Ovary (tissue), 10 donors: ENCODE data around the gene TP53TG3E. TPM values are rescaled to one million over a fixed set of nuclear protein-coding genes. Genes with fewer than 3 reads are reported as not detected.
"Not testable (repeated sequence)": the region's sequence is repeated elsewhere in the genome, so short reads cannot be mapped to it uniquely, and the experiment has no call there.

ENCODE experiments used
- DNase-seq, 5 donors: peaks; one replicate each; pipeline ENCODE4 v3.0.0-alpha.2; 2019 to 2020
- H3K27ac ChIP-seq, 2 donors: fragments of 200-600 bp; one replicate each; pipeline versions ENCODE4 v1.5.1 to v1.8.0; 2019 to 2022
- H3K27me3 ChIP-seq: fragments of 200-600 bp; one replicate; pipeline ENCODE4 v1.8.0; 2022
- H3K36me3 ChIP-seq: fragments of 200-600 bp; sonication (generic); one replicate; pipeline ENCODE4 v1.5.1; 2019
- H3K4me1 ChIP-seq: one replicate; pipeline ENCODE4 v1.8.1; 2013; ENCODE audit warnings: mild to moderate bottlenecking, moderate library complexity; ENCODE audit not compliant: insufficient read depth
- H3K4me3 ChIP-seq: fragments of 200-600 bp; sonication (generic); one replicate; pipeline ENCODE4 v1.5.1; 2017
- H3K9me3 ChIP-seq, 2 donors: fragments of 200-600 bp in 1 of 2; sonication (generic) in 1 of 2; one replicate each; pipeline versions ENCODE4 v1.5.1 to v1.8.1; 2013 to 2019; ENCODE audit warnings: mild to moderate bottlenecking in 1 of 2, moderate library complexity in 1 of 2
- WGBS, 3 donors: extraction: QIAGEN DNeasy Blood & Tissue Kit in 1 of 3; methylation state at CpG; one replicate each; pipeline versions ENCODE4 v1.1.5 to v1.1.7; 2013 to 2017; 5-methylcytosine and 5-hydroxymethylcytosine counted together
- intact Hi-C, 4 donors: fragments of 100-400 bp; cut with DNase I; formaldehyde crosslinking; loops; one replicate each; pipeline versions ENCODE4 v1.11.0 to v1.15.1; 2022 to 2023
- long read RNA-seq, 3 donors: library from polyadenylated mRNA in 2 of 3; unstranded in 2 of 3; transcript quantifications; one replicate each; pipeline ENCODE4 v2.0.0 and lab custom pipeline, GENCODE V29; 2021 to 2026
- polyA plus RNA-seq, 2 donors: library from polyadenylated mRNA; stranded (reverse); fragments of 200-250 nt in 1 of 2; fragments of 350-450 nt in 1 of 2; fragmentation: Illumina TruSeq in 1 of 2; extraction: RNeasy Lipid Tissue Mini Kit (QIAGEN cat#74804) in 1 of 2; gene quantifications; one replicate each; pipeline ENCODE4 v1.2.3, GENCODE V29; 2013 to 2014
- small RNA-seq: library from RNA; depleted of rRNA; stranded (forward); fragments of <200 nt; gene quantifications from one replicate; pipeline ENCODE3, GENCODE V24; 2016
- total RNA-seq, 7 donors: library from RNA; depleted of rRNA in 2 of 7; stranded (reverse); fragments of >200 nt in 2 of 7; fragmentation: NEBNext Ultra II Directional in 3 of 7; extraction: Animal tissue kit (Norgen Biotek cat#: 25700) in 3 of 7; gene quantifications; one replicate each; pipeline versions ENCODE4 v1.1.0 to v1.2.4, GENCODE V29; 2016 to 2023
- donor health status: DM: no; HTN: no; CAD: no; lungs with moderate emphysema.
- donor health status: DM: no; HTN: no; CAD: no.
- donor health status: Bipolar disorder and iron deficiency.
- donor health status: DM: yes; HTN: yes; CAD: no.
- donor health status: DM: no; HTN: no; CAD: no.
- donor health status: DM: yes; HTN: yes; CAD: no.

TP53TG3E gene, protein sequence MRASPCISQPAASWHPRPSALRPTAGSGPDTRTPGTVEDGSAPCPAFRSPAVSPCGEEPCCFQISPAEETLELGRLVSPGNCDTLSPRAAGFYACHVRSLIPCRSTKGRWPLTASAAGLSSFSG
- total RNA-seq, result not detected
- not detected for polyA plus RNA-seq
- long read RNA-seq, donor 1, result 0 reads
- long read RNA-seq, donor 2, result 0 reads
- long read RNA-seq, donor 3, result 0 reads

DNA sequence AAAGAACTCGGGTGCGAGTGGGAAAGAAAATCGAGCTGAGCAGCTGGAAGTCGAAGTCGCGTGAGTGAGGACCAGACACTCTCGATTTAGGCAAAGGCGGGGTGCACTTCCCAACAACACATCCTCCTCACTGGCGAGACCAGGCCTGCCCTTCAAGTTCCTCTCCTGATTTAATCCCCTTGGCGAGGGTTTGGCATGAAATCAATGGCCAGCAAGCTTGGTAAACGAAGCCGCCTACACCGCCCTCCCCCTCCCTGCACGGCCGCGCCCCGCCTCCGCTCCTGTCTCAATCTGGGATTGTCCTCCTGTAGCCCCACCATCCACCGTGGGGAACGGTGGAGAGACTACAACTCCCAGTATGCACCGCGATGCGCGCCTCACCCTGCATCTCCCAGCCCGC, at the start of gene TP53TG3E:
Gene TP53TG3E (plus strand): TSS at position 301 of the 400 bp plus-strand sequence. CDS start 68 bp downstream, at position 369.
- no CpG with 5 or more reads among the region's 25 CpGs for WGBS, 3 donors
- H3K27me3 ChIP-seq, H3K4me1 ChIP-seq, H3K36me3 ChIP-seq, H3K27ac ChIP-seq, H3K9me3 ChIP-seq, intact Hi-C loops, DNase-seq, H3K4me3 ChIP-seq: not testable (repeated sequence)

DNA sequence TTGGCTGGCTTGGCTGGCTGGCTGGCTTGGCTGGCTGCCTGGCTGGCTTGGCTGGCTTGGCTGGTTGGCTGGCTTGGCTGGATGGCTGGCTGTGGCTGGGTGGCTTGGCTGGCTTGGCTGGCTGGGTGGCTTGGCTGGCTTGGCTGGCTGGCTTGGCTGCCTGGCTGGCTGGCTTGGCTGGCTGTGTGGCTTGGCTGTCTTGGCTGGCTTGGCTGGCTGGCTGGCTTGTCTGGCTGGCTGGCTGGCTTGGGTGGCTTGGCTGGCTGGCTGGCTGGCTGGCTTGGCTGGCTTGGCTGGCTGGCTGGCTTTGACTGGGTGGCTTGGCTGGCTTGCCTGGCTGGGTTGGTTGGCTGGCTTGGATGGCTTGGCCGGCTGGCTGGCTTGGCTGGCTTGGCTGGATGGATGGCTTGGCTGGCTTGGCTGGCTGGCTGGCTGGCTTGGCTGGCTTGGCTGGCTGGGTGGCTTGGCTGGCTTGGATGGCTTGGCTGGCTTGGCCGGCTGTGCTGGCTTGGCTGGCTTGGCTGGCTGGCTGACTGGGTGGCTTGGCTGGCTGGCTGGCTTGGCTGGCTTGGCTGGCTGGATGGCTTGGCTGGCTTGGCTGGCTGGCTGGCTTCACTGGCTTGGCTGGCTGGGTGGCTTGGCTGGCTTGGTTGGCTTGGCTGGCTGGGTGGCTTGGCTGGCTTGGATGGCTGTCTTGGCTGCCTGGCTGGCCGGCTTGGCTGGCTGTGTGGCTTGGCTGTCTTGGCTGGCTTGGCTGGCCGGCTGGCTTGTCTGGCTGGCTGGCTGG, 32.3 kb downstream of the TP53TG3E start:
- H3K4me1 ChIP-seq, intact Hi-C loops, H3K4me3 ChIP-seq, H3K27ac ChIP-seq, H3K36me3 ChIP-seq, H3K27me3 ChIP-seq: not testable (repeated sequence)
- WGBS, 3 donors, result 61 to 73% (median 66%) methylated on average over 3 to 4 of the region's 4 CpGs
- DNase-seq, result peak in 2 of 5 donors; percentile 65 to 70
- H3K9me3 ChIP-seq, result peaks cover 0 to 13% of the 10 kb centered on the region in 2 donors

DNA sequence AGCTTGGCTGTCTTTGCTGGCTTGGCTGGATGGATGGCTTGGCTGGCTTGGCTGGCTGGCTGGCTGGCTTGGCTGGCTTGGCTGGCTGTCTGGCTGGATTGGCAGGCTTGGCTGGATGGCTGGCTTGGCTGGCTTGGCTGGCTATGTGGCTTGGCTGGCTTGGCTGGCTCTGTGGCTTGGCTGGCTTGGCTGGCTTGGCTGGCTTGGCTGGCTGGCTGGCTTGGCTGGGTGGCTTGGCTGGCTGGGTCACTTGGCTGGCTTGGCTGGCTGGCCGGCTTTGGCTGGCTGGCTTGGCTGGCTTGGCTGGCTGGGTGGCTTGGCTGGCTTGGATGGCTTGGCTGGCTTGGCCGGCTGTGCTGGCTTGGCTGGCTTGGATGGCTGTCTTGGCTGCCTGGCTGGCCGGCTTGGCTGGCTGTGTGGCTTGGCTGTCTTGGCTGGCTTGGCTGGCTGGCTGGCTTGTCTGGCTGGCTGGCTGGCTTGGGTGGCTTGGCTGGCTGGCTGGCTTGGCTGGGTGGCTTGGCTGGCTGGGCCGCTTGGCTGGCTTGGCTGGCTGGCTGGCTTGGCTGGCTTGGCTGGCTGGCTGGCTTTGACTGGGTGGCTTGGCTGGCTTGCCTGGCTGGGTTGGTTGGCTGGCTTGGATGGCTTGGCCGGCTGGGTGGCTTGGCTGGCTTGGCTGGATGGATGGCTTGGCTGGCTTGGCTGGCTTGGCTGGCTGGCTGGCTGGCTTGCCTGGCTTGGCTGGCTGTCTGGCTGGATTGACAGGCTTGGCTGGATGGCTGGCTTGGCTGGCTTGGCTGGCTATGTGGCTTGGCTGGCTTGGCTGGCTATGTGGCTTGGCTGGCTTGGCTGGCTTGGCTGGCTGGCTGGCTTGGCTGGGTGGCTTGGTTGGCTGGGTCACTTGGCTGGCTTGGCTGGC, 33.8 kb downstream of the TP53TG3E start:
- H3K27me3 ChIP-seq, H3K27ac ChIP-seq, H3K36me3 ChIP-seq, H3K4me1 ChIP-seq, H3K4me3 ChIP-seq, intact Hi-C loops: not testable (repeated sequence)
- peak in 2 of 5 donors; percentile 55 to 64 for DNase-seq
- 68 to 71% (median 71%) methylated on average over 5 of the region's 5 CpGs for WGBS, 3 donors
- H3K9me3 ChIP-seq, result peaks cover 0 to 13% of the 10 kb centered on the region in 2 donors

DNA sequence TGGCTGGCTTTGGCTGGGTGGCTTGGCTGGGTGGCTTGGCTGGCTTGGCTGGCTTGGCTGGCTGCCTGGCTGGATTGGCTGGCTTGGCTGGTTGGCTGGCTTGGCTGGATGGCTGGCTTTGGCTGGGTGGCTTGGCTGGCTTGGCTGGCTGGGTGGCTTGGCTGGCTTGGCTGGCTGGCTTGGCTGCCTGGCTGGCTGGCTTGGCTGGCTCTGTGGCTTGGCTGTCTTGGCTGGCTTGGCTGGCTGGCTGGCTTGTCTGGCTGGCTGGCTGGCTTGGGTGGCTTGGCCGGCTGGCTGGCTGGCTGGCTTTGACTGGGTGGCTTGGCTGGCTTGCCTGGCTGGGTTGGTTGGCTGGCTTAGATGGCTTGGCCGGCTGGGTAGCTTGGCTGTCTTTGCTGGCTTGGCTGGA, 34.4 kb downstream of the TP53TG3E start:
- H3K4me3 ChIP-seq, H3K27me3 ChIP-seq, intact Hi-C loops, H3K27ac ChIP-seq, H3K4me1 ChIP-seq, H3K36me3 ChIP-seq: not testable (repeated sequence)
- peaks cover 0 to 13% of the 10 kb centered on the region in 2 donors for H3K9me3 ChIP-seq
- WGBS, 3 donors, result 58 to 72% (median 60%) methylated on average over 2 of the region's 2 CpGs
- peak in 2 of 5 donors; percentile 42 to 45 for DNase-seq

DNA sequence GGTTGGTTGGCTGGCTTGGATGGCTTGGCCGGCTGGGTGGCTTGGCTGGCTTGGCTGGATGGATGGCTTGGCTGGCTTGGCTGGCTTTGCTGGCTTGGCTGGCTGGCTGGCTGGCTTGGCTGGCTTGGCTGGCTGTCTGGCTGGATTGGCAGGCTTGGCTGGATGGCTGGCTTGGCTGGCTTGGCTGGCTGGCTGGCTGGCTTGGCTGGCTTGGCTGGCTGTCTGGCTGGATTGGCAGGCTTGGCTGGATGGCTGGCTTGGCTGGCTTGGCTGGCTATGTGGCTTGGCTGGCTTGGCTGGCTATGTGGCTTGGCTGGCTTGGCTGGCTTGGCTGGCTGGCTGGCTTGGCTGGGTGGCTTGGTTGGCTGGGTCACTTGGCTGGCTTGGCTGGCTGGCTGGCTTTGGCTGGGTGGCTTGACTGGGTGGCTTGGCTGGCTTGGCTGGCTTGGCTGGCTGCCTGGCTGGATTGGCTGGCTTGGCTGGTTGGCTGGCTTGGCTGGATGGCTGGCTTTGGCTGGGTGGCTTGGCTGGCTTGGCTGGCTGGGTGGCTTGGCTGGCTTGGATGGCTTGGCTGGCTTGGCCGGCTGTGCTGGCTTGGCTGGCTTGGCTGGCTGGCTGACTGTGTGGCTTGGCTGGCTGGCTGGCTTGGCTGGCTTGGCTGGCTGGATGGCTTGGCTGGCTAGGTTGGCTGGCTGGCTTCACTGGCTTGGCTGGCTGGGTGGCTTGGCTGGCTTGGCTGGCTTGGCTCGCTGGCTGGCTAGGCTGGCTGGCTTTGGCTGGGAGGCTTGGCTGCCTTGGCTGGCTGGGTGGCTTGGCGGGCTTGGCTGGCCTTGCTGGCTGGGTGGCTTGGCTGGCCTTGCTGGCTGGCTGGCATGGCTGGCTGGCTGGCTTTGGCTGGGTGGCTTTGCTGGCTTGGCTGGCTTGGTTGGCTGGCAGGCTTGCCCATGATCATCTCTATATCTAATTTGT, 35.3 kb downstream of the TP53TG3E start:
- intact Hi-C loops, H3K27me3 ChIP-seq, H3K4me1 ChIP-seq, H3K36me3 ChIP-seq, H3K27ac ChIP-seq, H3K4me3 ChIP-seq: not testable (repeated sequence)
- WGBS, 3 donors, result 76 to 87% (median 81%) methylated on average over 3 to 4 of the region's 4 CpGs
- DNase-seq, result peak in 2 of 5 donors; percentile 50 to 64
- peaks cover 0 to 13% of the 10 kb centered on the region in 2 donors for H3K9me3 ChIP-seq

Small RNA genes within 50 kb of the gene (small RNA-seq; reads per million reads assigned to genes)
- gene AC141257.3, result not detected

Other genes starting within 250 kb of the TP53TG3E start
- gene TP53TG3C, start 110.1 kb upstream of the TP53TG3E start, total RNA-seq, result not detected
- gene TP53TG3C, start 110.1 kb upstream of the TP53TG3E start, polyA plus RNA-seq, result under 1 TPM in 1 of 2 donors, not detected in 1; 0.23 TPM
- not detected for gene TP53TG3B, start 56.5 kb downstream of the TP53TG3E start, total RNA-seq
- gene TP53TG3B, start 56.5 kb downstream of the TP53TG3E start, polyA plus RNA-seq, result under 1 TPM in 1 of 2 donors, not detected in 1; 0.38 TPM
- not detected for gene TP53TG3F, start 155.3 kb downstream of the TP53TG3E start, total RNA-seq
- gene TP53TG3F, start 155.3 kb downstream of the TP53TG3E start, polyA plus RNA-seq, result under 1 TPM in 1 of 2 donors, not detected in 1; 0.08 TPM